ENCODE results near the gene TBX18.

Gene TBX18

GRCh38 chr6:84769306-84769705, 4.9 kb upstream of the TBX18 start:
- no peak for TF ChIP-seq CTCF (IDR thresholded peaks at IDR 0.05; ENCODE audit: low read depth, low read length, poor library complexity, severe bottlenecking)
- no peak for TF ChIP-seq EZH2phosphoT487 (IDR thresholded peaks at IDR 0.05; ENCODE audit: borderline replicate concordance, low read length)
- H3K4me2 ChIP-seq (ENCODE audit: low read length): no peak overlapping the region

DNA sequence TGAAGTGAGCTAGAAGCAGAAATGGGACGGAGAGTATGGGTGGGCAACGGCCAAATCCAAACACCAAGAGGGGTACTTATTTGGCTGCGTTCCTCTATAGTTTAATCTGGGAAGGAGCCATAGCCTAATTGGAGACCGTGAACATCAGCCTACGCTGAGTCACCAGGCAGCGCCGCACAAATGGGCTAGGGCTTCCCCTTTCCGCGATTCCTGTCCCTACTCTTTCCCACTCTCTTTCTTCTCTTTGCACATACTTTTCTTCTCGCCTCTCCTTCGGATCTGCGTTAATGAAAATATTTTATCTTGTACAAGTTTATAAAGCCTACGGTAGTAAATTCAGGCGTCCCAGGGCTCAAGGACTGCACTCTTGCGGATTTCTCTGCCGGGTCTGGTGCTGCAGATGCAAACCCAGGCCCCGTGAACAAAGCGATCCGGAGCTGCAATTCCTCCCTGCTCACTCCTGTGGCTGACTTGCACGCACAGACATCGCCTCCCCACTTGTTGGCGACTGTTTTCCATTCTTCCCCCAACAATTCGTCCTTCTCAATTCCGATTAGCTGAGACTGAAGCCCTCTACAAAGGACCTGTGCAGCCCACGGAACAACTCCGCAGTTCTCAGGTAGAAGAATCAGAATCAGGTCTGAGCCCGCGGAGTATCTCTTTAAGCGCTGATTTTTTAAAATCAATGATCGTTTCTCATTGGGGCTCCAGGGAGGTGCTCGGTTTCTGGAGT, 4.2 kb upstream of the TBX18 start:
- H3K9me2 ChIP-seq (replicated peaks; ENCODE audit: control insufficient read depth, low read length): no peaks in the 10 kb centered on the region
- TF ChIP-seq EZH2phosphoT487 (IDR thresholded peaks at IDR 0.05; ENCODE audit: borderline replicate concordance, low read length): no peak
- no peak for TF ChIP-seq CTCF (IDR thresholded peaks at IDR 0.05; ENCODE audit: low read depth, low read length, poor library complexity, severe bottlenecking)
- no peaks in the 10 kb centered on the region for H4K20me1 ChIP-seq (ENCODE audit: control insufficient read depth, insufficient read depth, low read depth, low read length)
- H3K4me2 ChIP-seq (ENCODE audit: low read length): no peak overlapping the region
- H3K4me3 ChIP-seq (ENCODE audit: low read length): no peak overlapping the region
- H3K4me1 ChIP-seq (ENCODE audit: control insufficient read depth, low read length): no peaks in the 10 kb centered on the region
- no peaks in the 10 kb centered on the region for H3K27me3 ChIP-seq (ENCODE audit: control insufficient read depth, low read length)
- H3K36me3 ChIP-seq (ENCODE audit: control insufficient read depth, low read length): no peaks in the 10 kb centered on the region
- H3K9me3 ChIP-seq (ENCODE audit: control insufficient read depth, insufficient read depth, low read length): no peaks in the 10 kb centered on the region; the same call in 1 of the 2 replicates
- H3K79me2 ChIP-seq (ENCODE audit: control insufficient read depth, low read length): no peaks in the 10 kb centered on the region
- H3K27ac ChIP-seq (ENCODE audit: low read depth, low read length): no peak overlapping the region
- H3F3A ChIP-seq (ENCODE audit: control insufficient read depth, insufficient read depth): no peaks in the 10 kb centered on the region

More at GRCh38 chr6:84769306-84769705, 4.9 kb upstream of the TBX18 start:
- H3F3A ChIP-seq (ENCODE audit: control insufficient read depth, insufficient read depth): no peaks in the 10 kb centered on the region
- H3K79me2 ChIP-seq (ENCODE audit: control insufficient read depth, low read length): no peaks in the 10 kb centered on the region
- H3K27ac ChIP-seq (ENCODE audit: low read depth, low read length): no peak overlapping the region
- H3K4me1 ChIP-seq (ENCODE audit: control insufficient read depth, low read length): no peaks in the 10 kb centered on the region
- H3K9me3 ChIP-seq (ENCODE audit: control insufficient read depth, insufficient read depth, low read length): peaks cover 2% of the 10 kb centered on the region; the same call in 1 of the 2 replicates
- H3K4me3 ChIP-seq (ENCODE audit: low read length): no peak overlapping the region
- no peaks in the 10 kb centered on the region for H3K27me3 ChIP-seq (ENCODE audit: control insufficient read depth, low read length)
- H3K9me2 ChIP-seq (replicated peaks; ENCODE audit: control insufficient read depth, low read length): no peaks in the 10 kb centered on the region
- no peaks in the 10 kb centered on the region for H3K36me3 ChIP-seq (ENCODE audit: control insufficient read depth, low read length)
- H4K20me1 ChIP-seq (ENCODE audit: control insufficient read depth, insufficient read depth, low read depth, low read length): no peaks in the 10 kb centered on the region

- Histone ChIP-seq H3F3A (ENCODE audit: control insufficient read depth, insufficient read depth) (no peaks in the 10 kb centered on the region), H4K20me1 (ENCODE audit: control insufficient read depth, insufficient read depth, low read depth, low read length) (no peaks in the 10 kb centered on the region), H3K4me1 (ENCODE audit: control insufficient read depth, low read length) (no peaks in the 10 kb centered on the region), H3K9me2 (replicated peaks; ENCODE audit: control insufficient read depth, low read length) (no peaks in the 10 kb centered on the region), H3K79me2 (ENCODE audit: control insufficient read depth, low read length) (no peaks in the 10 kb centered on the region), H3K9me3 (ENCODE audit: control insufficient read depth, insufficient read depth, low read length) (no peaks in the 10 kb centered on the region; the same call in 1 of the 2 replicates), H3K4me3 (ENCODE audit: low read length) (no peak overlapping the region), H3K36me3 (ENCODE audit: control insufficient read depth, low read length) (no peaks in the 10 kb centered on the region), H3K4me2 (ENCODE audit: low read length) (no peak overlapping the region), H3K27ac (ENCODE audit: low read depth, low read length) (no peak overlapping the region), H3K27me3 (ENCODE audit: control insufficient read depth, low read length) (no peaks in the 10 kb centered on the region)
- no peak for TF ChIP-seq EZH2phosphoT487 (IDR thresholded peaks at IDR 0.05; ENCODE audit: borderline replicate concordance, low read length)
- no peak for TF ChIP-seq CTCF (IDR thresholded peaks at IDR 0.05; ENCODE audit: low read depth, low read length, poor library complexity, severe bottlenecking)
These were observed 3.3 kb upstream of the TBX18 start for GRCh38 chr6:84767526-84768201.
